GM19240 (cell line): ENCODE results near the gene MRPL9.

Experiments used
- DNase-seq: peaks from one replicate; pipeline ENCODE4 v3.0.0; 2011; ENCODE audit warnings: low spot score; ENCODE audit not compliant: insufficient read length

MRPL9 gene

DNA sequence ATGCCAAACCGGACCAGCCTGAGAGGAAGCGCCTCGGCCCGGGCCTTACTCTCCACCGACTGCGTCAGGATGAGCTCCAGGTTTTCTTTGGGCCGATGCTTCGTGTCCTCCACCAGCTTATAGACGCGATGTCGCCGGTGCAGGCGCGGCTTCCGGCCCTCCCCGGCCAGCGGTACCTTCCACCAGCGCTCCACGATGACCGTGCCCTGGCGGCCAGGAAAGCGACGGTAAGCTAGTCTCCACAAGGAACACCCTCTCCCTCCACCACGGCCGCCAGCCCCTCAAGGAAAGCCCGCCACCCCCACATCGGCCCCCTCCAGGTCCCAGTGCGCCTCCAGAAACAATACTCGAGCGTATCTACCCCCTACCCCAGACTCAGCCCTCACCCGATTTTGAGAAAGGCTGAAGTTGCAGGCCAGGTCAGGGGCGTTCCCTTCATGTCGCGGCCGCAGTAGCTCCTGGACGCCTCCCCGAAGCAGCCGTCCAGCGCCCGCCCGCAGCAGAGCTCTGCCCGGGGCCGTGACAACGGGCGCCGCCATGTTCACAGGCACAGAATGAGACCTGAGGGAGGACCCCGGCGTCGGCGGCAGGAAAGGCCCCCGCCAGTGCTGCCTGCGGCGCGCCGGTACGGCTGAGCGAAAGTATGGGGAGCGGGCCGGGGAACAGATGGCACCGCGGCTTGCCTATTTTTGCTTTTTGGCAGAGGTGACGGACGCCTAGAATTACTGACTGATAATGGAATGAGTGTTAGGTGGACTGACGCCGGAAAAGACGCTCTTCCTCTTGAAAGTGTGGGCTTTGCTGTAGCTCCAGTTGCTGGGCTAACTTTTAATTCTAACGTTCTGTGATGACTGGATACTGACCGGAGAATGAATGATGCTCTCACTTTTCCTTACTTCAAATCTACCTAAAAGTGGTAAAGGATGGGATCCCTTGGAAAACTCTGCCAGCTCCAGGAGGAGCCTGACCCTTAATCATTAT lies at the start of gene MRPL9:
TSS of gene MRPL9 (minus strand) at position 556 of the 981 bp plus-strand sequence. CDS start at position 539, 17 bp downstream.
- peak; percentile 94 for DNase-seq

DNA sequence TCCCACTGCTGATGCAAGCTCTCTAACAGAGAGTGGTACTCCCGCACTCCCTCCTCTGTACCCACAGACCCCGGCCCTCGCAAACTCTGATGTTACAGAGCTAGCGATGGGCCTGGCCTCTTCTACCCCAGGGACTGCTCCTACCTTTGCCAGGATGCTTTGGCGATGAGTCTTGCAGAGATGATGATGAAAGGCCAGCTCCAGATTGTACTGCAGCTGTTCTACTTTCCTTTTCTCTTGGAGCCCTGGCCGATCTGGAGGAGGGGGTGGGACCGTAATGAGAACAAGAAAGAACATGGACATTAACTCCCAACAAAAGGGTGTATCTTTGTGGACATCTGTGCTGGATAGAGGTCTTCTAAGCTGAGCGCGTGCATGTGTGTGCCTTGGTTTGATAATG lies 47.9 kb upstream of the MRPL9 start:
- DNase-seq: no peak

DNA sequence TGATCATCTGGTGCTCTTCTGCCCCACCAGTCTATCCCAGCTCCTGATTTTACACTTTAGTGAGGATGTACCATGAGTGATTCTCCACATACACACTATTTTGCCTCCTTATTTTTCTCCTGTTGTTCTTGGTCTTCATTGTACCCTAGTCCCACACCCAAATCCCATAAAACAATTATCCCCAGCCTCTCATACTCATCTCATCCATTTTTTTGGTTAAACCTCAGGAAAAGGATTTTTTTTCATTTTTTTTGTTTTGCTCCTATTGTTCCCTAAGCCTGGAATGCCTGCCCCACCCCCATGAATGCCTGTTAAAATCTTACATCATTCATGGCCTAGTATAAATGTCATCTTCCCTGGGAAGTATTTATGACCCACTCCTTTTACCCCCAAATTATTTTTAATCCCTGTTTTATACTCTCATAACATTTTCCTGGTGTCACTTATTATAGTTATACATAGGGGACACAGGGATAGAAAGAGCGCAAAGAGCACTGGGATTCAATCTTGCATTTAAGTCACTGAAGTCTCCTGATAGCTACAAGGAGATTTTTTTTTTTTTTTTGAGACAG lies 46.8 kb upstream of the MRPL9 start:
- no peak for DNase-seq

DNA sequence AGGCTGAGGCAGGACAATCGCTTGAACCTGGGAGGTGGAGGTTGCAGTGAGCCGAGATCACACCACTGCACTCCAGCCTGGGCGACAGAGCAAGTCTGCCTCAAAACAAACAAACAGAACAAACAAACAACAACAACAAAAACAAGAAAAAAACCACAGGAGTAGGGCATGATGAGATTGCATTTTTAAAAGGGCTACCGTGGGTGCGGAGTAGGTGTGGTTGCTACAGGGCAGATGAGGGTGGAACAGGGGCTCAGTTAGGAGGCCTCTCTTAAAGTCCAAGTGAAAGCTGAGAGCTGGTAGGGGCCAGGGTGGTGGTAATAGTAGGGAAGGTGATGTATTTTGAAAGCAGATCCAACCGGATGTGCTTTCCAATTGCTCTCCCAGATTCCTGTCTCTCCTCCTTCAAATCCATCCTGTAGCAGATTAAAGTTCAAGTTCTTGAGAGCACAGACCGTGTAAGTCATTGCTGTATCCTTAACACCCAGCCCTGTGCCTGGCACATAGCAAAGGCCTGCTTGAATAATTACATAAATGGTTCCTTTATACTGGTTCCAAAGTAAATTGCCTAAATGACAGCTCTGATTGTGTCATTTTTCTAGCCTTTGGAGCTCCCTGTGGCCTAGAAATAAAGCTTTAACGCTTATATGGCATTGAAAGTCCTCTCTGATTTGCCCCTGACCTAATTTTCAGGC lies 46.1 kb upstream of the MRPL9 start:
- DNase-seq: no peak

DNA sequence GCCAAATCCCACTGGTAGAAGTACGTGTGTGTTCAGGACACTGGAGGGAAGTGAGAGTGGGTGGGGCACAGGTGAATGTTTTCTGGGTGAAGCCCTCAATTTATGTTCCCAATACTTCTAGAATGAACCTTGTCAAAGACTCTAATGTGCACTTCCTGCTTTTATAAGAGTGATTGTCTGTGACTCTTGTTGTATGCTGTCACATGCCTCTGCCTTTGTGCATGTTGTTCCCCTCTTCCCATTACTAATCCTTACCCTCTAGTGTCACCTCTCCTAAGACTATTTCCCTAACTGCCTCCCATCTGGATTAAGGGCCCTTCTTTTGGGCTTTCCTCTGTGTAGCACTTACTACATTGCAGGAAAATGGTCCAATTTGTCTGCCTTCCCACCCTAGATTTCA lies 44.5 kb upstream of the MRPL9 start:
- DNase-seq: no peak

DNA sequence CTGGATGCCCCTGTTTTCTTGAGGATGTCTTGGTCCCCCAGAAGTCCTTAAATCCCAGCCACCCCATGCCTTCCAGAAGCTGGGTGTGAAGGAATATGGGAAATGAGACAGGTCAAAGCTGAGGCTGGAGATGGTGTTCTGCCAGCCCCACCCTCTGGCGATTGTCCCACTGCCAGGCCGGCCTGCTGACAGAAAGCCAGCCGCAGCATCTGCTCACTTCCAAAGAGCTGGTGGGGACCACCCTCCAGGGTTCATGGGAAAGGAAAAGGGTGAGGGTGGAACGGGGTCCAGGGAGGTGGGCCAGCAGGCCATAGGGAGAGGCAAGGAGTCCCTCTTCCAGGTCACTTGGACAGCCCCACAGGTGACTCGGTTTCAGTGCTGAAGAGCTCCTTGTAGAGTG lies 43.8 kb upstream of the MRPL9 start:
- no peak for DNase-seq

DNA sequence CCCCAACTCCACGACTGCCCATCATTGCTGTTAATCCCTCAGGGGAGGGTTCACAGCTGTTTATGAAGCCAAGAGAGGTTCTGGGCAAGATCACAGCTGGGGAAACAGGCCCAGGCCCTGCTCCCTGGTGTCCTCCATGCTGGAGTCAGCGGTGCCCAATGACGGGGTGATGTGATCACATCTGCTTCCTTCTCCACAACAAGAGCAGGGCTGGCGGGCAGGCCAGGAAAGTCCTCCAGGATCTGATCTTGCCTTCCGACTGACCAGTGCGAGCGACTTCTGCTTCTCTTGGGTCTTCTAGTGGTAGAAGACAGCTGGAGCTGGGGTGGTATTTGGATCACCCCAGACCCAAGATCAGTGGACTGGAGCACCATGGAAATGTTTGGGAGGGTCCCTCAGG lies 42.9 kb upstream of the MRPL9 start:
- no peak for DNase-seq

DNA sequence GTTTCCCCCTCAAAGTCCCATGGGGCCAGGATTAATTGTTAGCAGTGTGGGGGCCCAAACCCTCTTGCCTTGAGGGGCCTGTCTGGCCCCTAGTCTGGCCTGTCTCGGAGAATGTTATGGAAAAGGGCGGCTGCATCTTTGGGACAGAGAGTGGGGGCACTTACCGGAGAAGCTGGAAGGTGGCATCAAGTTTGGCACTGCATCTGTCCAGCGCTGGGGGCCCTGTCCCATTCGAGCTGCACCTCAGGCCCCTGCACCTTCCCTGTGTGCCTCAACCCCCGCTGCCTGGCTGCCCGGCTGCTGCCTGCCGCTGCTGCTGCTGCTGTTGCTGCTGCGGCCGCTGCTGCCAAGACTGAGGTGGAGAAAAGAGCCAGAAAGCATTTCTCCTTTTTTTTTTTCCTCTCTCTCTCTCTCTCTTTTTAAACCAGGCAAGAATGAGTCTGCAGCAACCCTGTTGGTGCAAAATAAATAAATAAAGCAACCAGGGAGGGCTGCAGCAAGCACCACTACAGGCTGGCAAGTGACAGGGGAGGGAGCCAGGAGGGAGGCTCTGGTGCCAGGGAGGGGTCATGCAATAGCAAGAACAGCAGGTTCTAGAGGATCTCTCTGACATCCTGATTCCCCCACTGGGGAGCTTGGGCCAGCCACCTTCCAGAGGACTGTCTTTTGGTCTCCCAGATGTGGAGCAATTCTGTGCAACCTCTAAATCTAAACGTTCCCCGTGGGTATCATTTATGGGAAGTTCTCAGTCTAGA lies 41.9 kb upstream of the MRPL9 start, which contains the start of gene LINGO4:
TSS of gene LINGO4 (minus strand) at position 354 of the 755 bp plus-strand sequence. CDS start 2,715 bp downstream, outside the sequence.
- no peak for DNase-seq

DNA sequence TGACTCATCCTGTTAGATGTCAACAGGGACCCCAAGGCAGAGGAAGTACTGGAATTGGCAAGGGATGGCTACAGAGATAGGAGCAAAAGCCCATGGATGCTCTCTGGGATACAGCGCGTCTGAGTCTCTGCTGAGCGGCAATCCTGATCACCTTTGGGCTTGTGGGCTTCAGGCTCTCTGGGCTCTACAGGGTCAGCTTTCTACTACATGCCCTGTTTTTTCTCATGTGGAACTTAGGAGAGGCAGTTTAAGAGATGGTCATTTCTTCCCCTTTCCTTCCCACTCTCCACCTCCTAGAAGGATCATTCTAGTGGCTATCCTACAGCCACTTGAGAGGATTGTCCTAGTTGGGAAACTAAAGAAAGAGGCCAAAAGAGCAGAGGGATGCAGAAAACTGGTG lies 40.6 kb upstream of the MRPL9 start:
- no peak for DNase-seq

DNA sequence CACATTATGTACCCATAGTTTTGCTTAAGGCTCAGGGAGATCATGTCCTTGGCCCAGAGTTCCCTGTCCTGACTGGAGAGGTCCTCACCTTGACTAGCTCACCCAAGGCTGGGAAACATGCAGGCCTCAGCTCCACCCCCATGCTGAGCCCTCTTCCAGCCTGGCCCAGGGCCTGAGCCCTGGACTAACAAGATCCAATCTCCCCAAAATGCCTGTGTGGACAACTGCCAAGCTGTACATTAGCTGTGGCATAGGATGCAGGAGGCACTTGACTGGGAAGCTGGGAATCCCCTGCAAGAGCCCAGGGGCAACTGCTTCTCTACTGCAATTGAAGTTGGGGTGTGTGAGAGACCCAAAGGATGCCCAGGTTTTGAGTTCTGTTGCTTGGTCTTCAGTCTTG lies 39.9 kb upstream of the MRPL9 start:
- no peak for DNase-seq

DNA sequence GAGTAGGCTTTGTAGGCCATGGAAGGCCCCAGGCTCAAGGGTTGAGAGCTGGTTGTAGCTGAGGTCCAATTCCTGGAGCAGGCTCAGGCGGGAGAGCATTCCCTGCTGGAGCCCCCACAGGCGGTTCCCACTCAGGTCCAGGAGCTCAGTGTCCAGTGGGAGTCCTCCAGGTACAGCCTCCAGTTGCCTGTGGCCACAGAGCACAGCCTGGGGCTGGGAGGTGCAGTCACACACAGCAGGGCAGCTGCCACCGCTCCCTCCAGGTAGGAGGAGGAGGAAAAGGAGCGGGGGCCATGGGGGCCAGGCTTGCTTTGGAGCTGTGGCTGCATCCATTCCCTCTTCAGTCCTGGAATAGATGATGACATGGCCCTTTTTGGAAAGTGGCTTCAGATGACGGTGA lies 39.1 kb upstream of the MRPL9 start:
- no peak for DNase-seq

DNA sequence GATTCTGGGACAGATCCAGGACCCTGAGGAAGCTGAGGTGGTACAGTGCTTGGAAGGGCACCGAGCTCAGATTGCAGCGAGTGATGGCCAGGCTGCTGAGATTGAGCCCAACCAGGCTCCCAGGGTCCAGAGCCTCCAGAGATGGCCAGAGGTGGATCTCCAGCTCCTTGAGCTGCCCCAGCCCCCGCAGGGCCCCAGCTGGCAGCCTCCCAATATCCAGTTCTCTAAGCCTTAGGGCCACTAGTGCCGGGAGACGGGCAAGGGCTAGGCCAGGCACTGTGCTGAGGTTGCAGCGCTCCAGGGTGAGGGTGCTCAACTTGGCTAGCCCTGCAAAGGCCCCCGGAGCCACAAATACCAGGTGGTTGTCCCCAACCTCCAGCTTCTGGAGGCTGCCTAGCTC lies 38.5 kb upstream of the MRPL9 start:
- DNase-seq: no peak

DNA sequence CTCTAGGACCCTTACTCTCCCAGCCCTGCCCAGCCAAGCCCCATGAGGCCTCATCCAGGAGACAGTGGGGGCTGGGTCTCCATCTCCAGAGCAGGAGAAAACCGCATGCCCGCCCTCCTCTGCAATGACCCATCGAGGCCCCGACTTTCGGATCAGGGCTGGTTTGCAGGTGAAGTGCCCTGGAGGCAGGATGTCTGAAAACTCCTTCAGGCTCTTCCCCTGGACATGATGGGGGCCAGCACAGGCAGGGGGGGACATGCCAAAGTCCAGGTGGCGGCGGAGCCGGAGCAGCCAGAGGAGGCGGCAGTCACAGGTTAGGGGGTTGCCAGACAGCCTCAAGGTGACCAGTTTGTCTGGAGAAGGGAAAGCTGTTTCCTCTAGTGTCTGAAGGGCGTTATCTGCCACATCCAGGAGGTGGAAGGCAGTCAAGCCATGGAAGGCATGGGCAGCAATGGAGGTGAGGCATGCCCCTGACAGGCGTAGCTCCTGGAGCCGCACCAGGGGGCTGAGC lies 38.1 kb upstream of the MRPL9 start:
- no peak for DNase-seq

DNA sequence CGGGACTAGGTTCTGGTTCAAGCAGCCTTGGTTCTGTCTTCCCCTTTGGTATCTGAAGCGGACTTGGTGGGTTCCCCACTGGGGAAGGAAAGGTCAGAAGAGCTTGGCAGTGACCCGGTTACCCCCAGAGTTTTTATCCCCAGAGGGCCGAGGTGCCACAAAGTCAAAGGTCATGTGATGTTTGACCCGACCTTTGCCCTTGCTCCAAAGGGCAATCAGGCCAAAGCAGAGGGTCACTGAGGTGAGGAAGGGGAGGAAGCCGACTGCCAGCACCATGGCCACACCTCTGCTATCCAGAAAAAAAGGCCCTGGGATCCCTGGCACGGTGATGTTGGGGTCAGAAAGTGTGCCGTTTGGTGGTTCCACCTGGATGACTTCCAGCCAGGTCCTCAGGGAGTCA lies 37.5 kb upstream of the MRPL9 start:
- no peak for DNase-seq

DNA sequence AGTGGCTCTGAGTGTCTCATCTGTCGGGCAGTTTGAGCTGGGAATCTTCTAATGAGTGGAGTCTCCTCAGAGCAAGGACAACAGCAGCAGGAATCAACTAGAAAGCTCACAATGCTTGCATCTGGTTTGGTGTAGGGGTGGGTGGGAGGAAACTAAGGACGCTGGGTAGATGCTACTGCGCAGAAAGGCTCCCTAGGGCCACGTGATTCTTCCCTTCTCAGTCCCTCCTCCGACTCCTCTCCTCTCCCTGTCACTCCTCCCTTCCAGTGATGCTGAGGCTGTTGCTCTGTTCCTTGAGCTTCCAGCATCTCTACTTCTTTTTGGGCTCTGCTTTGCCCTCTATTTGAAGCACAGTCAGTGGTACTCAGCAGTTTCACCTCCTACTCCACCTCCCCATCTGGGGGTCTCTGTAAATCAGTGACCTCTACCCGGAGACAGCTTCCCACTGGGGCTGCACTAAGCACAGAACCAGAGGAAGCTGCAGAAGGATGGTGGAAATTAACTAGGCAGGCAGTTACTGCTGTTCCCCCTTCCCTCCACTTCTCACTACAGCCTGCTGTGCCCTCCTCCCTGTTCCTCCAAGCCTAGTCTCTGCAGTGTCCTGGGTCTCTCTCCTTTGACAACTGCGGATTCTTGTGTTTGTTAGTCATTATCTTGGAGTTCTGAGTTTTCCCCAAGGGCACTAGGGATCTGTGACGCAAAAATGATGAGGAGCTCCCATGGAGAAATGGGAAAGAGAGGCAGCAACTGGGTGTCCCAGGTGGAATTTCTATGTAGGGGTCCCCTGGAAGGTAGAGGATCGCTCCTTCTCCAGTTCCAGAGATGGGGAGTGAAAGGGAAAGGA lies 36.1 kb upstream of the MRPL9 start:
- DNase-seq: no peak

DNA sequence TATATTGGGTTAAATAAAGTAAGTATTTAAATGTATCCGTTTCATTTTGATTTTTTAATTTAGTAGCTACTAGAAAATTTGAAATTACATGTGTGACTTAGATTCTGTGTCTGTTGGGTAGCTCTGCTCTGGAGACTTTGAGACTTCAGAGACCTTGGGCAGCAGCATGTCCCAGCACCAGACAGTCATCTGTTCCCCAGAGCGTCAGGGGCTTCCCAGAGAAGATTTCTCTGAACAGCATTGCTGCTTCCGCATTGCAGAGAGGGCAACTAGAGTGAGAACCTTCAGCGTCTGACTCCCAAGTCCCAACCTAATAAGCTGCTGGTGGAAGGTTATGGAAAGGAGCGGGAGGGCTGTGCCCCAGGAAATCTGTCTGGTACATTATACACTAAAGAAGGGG lies 35.3 kb upstream of the MRPL9 start:
- DNase-seq: no peak

DNA sequence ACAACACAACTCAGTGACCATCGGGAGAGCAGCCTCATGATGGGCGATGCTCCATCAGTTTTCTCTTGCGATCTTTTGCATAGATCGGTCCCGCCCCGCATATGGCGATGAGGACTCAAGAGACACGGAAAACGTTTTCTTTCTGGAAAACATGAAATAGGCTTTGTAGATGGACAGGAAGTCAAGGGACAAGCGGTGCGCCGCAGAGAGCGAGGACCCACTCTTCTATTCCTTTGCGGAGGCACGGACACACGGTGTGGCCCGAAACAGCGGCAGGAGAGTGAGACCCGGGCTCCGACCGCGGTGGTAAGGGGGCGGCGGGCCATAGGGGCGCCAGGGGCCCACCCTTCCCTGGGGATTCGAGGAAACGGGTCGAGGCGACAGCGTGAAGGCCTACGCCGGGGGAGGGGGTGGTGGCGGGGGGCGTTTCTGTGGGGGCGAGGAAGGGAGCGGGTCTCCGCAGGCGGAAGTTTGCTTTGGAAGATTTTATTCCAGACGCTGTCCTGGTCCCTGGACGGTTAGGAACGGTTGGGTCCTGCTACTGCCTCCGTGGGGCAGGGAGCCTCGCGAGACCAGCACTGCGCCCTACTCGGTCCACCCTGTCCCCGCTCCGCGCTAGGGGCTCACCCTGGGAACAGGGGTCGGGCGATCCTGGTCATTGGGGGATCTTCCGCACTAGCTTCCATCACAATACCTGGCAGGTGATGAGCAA lies 27.8 kb upstream of the MRPL9 start:
- DNase-seq: no peak

DNA sequence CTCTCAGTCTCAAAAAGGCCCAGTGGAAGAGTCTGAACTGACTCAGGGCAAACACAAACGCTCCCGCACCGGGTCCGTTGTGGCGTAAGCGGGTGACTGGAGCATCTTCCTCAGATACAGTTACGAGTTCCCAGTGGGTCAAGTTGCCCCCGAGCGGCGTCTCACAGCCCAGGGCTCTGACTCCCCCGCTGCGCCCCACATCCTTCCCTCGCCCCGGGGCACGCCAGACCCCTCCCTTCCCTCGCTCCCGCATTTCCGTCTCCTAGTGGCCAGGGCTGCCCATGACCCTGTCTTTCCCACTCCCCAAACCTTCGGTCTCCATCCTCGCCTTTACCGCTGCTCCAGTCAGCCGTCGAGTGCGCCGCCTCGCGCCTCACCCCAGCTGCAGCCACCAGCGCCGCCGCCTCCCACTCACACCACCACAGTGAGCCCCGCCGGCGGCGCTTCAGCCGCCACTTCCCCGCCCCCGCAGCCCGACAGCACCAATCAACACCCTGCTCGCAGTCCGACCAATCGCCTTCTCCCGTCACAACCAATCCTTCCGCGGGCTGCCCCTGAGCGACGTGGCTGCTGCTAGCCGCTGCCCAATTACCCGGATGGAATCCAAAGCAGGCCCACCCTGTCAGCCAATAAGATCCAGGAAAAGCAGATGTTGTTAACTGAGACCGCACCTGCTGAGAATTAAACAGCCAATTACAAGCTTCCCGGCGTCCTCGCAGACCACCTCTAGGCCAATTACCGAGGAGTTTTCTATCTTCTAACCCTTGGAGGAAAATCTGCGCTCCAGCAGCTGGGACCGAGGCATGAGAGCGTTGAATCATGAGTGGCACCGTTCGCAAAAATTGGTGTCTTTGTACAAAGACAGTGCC lies 27.0 kb upstream of the MRPL9 start, which contains the start of gene TDRKH:
TSS of gene TDRKH (minus strand) at position 430 of the 869 bp plus-strand sequence. CDS start 7,478 bp downstream, outside the sequence.
- DNase-seq: peak; percentile 98
